Activated T-helper 17 cell treated with anti-CD3 and anti-CD28 coated beads, Interleukin-2, amount 50 U/mL, for 72 hours (primary cell): ENCODE results near the gene TRIM2. TPM values are rescaled to one million over a fixed set of nuclear protein-coding genes. Genes with fewer than 3 reads are reported as not detected.
"Not testable (repeated sequence)": the region's sequence is repeated elsewhere in the genome, so short reads cannot be mapped to it uniquely, and the experiment has no call there.

Experiments
- ATAC-seq: fragments of 150-1000 bp; cut with Tn5 transposase; replicated peaks from 2 replicates; pipeline ENCODE4 v1.10.0; 2021; ENCODE audit warnings: mild to moderate bottlenecking, moderate library complexity
- H3K27ac Mint-ChIP-seq: one replicate; pipeline ENCODE4 v1.8.0; 2022; ENCODE audit warnings: mixed read lengths
- H3K27me3 Mint-ChIP-seq: one replicate; pipeline ENCODE4 v1.8.0; 2022; ENCODE audit warnings: mixed read lengths
- H3K36me3 Mint-ChIP-seq: one replicate; pipeline ENCODE4 v1.8.0; 2022; ENCODE audit warnings: low read depth, mild to moderate bottlenecking, mixed read lengths
- H3K4me1 Mint-ChIP-seq: one replicate; pipeline ENCODE4 v1.8.0; 2022; ENCODE audit warnings: mixed read lengths
- H3K4me3 Mint-ChIP-seq: one replicate; pipeline ENCODE4 v1.8.0; 2022; ENCODE audit warnings: mild to moderate bottlenecking, mixed read lengths
- H3K9me3 Mint-ChIP-seq: one replicate; pipeline ENCODE4 v1.8.0; 2022; ENCODE audit warnings: mixed read lengths
- total RNA-seq, 2 donors: library from RNA; stranded (reverse); gene quantifications; one replicate each; pipeline ENCODE4 v1.2.3, GENCODE V29; 2022

TRIM2 gene
- total RNA-seq, 2 donors from 2014 or later: 1.0 to 1.6 TPM

DNA sequence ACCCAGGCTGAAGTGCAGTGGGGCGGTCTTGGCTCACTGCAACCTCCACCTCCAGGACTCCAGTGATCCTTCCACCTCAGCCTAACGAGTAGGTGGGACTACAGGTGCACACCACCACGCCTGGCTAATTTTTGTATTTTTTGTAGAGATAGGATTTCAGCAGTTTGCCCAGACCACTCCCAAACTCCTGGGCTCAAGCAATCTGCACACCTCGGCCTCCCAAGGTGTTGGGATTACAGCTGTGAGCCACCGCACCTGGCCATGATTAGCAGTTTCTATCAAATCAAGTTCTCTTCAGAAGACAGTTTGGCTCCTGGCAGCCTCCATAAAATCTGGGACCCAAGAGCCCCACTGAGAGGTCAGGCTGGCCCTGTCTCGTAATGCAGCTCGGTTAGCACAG is 26.4 kb upstream of the TRIM2 start:
- no peaks in the 10 kb centered on the region for H3K27me3 Mint-ChIP-seq
- H3K4me1 Mint-ChIP-seq: no peaks in the 10 kb centered on the region
- no peaks in the 10 kb centered on the region for H3K36me3 Mint-ChIP-seq
- no peaks in the 10 kb centered on the region for H3K9me3 Mint-ChIP-seq
- ATAC-seq: no peak
- peak overlapping the region; percentile 33 for H3K27ac Mint-ChIP-seq
- H3K4me3 Mint-ChIP-seq: no peak overlapping the region

DNA sequence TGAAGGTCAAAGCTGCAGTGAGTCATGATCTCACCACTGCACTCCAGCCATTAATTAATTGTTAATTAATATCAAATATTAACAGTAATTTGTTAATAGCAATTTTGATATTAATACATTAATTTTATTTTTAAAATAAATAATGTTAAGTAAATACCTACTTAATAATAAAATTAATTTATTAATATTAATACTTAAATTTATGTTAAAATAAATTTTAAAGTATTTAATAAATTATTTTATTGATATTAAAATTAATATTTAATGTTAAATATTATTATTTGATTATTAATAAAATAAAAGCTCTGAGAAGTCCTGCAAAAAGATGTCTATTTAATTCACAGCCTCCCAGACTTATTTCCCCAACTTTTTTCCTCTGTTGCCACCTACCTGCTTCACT is 25.1 kb upstream of the TRIM2 start:
- H3K4me1 Mint-ChIP-seq: no peaks in the 10 kb centered on the region
- no peaks in the 10 kb centered on the region for H3K9me3 Mint-ChIP-seq
- no peaks in the 10 kb centered on the region for H3K27me3 Mint-ChIP-seq
- H3K36me3 Mint-ChIP-seq: no peaks in the 10 kb centered on the region
- no peak for ATAC-seq
- H3K4me3 Mint-ChIP-seq: no peak overlapping the region
- no peak overlapping the region for H3K27ac Mint-ChIP-seq

- H3K27ac Mint-ChIP-seq: no peak overlapping the region
- H3K4me3 Mint-ChIP-seq: no peak overlapping the region
- no peak for ATAC-seq
- no peaks in the 10 kb centered on the region for H3K4me1 Mint-ChIP-seq
- no peaks in the 10 kb centered on the region for H3K27me3 Mint-ChIP-seq
- H3K36me3 Mint-ChIP-seq: no peaks in the 10 kb centered on the region
- no peaks in the 10 kb centered on the region for H3K9me3 Mint-ChIP-seq
These were observed 22.9 kb upstream of the TRIM2 start for GRCh38 chr4:153181293-153181692.

GRCh38 chr4:153181700-153182099 is 22.5 kb upstream of the TRIM2 start:
- Mint-ChIP-seq H3K4me3 (no peak overlapping the region), H3K27ac (no peak overlapping the region), H3K36me3 (no peaks in the 10 kb centered on the region), H3K27me3 (no peaks in the 10 kb centered on the region), H3K4me1 (no peaks in the 10 kb centered on the region), H3K9me3 (no peaks in the 10 kb centered on the region)
- ATAC-seq: no peak

DNA sequence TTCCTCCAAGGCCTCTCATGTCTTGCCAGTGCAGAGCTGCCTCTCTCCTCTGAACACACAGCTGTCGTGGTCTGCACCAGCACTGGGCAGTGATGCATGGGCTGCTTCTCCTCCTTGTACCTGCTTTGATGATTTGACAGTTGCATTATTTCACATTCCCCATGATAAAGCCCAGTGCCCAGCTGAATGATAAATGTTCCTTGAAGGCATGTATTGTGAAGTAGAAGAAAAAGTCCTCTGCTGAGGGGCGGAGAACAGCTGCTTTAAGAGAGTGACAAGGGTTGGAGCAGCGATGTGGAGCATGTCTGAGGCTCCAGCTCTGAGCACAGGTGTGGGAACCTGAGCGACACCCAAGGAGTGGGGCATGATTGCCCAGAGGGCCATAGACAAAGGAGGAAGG is 21.1 kb upstream of the TRIM2 start:
- Mint-ChIP-seq H3K9me3 (no peaks in the 10 kb centered on the region), H3K27ac (no peak overlapping the region)
- ATAC-seq: no peak

GRCh38 chr4:153185331-153185852 is 18.9 kb upstream of the TRIM2 start:
- no peak overlapping the region for H3K27ac Mint-ChIP-seq
- H3K4me1 Mint-ChIP-seq: no peaks in the 10 kb centered on the region
- no peaks in the 10 kb centered on the region for H3K36me3 Mint-ChIP-seq
- H3K4me3 Mint-ChIP-seq: no peak overlapping the region
- no peaks in the 10 kb centered on the region for H3K9me3 Mint-ChIP-seq
- no peaks in the 10 kb centered on the region for H3K27me3 Mint-ChIP-seq
- ATAC-seq: no peak

More for the DNA sequence above, 21.1 kb upstream of the TRIM2 start:
- no peaks in the 10 kb centered on the region for H3K4me1 Mint-ChIP-seq
- H3K27me3 Mint-ChIP-seq: no peaks in the 10 kb centered on the region
- H3K4me3 Mint-ChIP-seq: no peak overlapping the region
- H3K36me3 Mint-ChIP-seq: no peaks in the 10 kb centered on the region

DNA sequence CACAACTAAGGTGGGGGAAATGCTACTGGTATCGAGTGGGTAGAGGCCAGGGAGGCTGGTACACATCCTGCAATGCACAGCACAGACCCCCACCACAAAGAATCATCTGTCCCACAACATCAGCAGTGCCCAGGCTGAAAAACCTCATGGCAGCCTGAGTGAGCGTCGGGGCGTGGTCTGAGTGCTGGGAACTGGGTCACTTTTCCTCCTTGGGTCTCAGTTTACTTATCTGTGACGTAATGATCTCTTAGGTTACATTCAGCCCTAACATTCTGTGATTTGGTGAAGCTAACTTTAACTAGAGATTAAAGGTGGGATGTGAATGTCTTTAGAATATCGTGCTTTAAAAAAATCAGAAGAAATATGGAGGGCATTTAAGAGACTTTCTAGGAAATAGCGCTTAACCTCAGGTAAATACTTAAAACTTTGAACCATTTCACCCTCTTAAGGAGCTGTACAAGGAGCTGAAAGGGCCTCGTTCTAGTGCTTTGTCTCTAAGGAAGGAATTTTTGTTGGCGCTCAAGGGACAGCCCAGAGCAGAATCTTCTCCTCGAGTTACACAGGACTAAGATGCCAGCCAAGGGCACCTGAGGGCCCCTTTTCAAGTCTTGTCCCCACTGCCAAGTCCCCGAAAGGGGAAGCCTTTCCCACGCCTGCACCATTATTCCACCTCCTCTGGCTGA is 18.1 kb upstream of the TRIM2 start:
- no peaks in the 10 kb centered on the region for H3K9me3 Mint-ChIP-seq
- H3K27me3 Mint-ChIP-seq: no peaks in the 10 kb centered on the region
- H3K27ac Mint-ChIP-seq: no peak overlapping the region

GRCh38 chr4:153189016-153189801 is 15.0 kb upstream of the TRIM2 start:
- no peak for ATAC-seq
- no peaks in the 10 kb centered on the region for H3K4me1 Mint-ChIP-seq
- no peaks in the 10 kb centered on the region for H3K27me3 Mint-ChIP-seq
- no peak overlapping the region for H3K27ac Mint-ChIP-seq
- no peak overlapping the region for H3K4me3 Mint-ChIP-seq
- H3K36me3 Mint-ChIP-seq: no peaks in the 10 kb centered on the region
- no peaks in the 10 kb centered on the region for H3K9me3 Mint-ChIP-seq

More for the DNA sequence above, 18.1 kb upstream of the TRIM2 start:
- H3K4me1 Mint-ChIP-seq: no peaks in the 10 kb centered on the region
- ATAC-seq: no peak
- H3K4me3 Mint-ChIP-seq: no peak overlapping the region
- H3K36me3 Mint-ChIP-seq: no peaks in the 10 kb centered on the region

DNA sequence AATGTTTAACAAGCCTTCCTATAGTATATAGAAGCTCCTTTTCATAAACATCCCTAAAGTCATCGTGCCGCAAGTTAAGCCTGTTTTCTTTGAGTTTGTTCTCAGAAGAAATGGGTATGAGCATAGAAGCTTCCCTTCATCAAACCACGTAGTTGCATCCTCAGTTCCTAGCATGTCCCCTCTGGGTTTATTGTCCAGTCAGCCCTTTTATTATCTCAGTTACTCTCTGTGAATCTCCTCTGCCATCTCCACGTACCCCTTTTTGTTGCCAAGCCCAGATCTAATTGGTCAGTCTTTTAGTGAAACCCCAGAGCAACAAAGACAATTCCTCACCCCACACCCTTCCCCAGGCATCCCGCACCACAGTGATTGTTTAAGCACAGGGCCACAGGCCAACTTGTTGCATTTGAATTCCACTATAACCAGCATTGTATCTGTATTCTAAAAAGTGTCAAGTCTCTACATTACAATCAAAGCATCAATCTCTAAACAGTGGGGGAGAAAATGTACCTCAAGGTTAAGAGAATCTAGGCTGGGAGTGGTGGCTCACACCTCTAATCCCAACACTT is 12.4 kb upstream of the TRIM2 start:
- H3K4me1 Mint-ChIP-seq: peaks cover 4% of the 10 kb centered on the region
- no peaks in the 10 kb centered on the region for H3K9me3 Mint-ChIP-seq
- no peaks in the 10 kb centered on the region for H3K27me3 Mint-ChIP-seq
- no peaks in the 10 kb centered on the region for H3K36me3 Mint-ChIP-seq
- H3K27ac Mint-ChIP-seq: no peak overlapping the region
- H3K4me3 Mint-ChIP-seq: no peak overlapping the region
- no peak for ATAC-seq

GRCh38 chr4:153197301-153197700 is 6.9 kb upstream of the TRIM2 start:
- H3K36me3 Mint-ChIP-seq: no peaks in the 10 kb centered on the region

DNA sequence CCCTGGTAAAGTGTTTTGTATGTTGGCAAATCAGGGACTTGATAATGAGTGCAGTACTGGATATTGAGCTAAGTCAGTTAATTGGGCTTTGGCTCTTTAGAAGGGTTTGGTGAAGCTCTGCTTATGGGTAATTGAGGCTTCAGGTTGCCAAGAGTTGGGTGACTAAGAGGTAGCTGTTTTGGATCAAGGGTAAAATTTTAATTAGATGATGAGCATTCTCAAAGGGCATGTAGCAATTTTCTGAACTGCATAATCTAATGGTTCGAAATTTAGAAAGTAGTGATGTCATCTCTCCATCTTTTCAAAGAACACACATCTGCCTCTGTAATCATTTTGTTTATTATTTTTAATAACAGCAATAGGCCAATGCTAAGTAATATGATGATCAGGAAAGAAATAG is 5.5 kb upstream of the TRIM2 start:
- ATAC-seq: no peak
- H3K36me3 Mint-ChIP-seq: no peaks in the 10 kb centered on the region
- H3K27ac Mint-ChIP-seq: no peak overlapping the region
- no peak overlapping the region for H3K4me3 Mint-ChIP-seq
- no peaks in the 10 kb centered on the region for H3K9me3 Mint-ChIP-seq
- H3K27me3 Mint-ChIP-seq: no peaks in the 10 kb centered on the region
- peaks cover 4% of the 10 kb centered on the region for H3K4me1 Mint-ChIP-seq

More at GRCh38 chr4:153197301-153197700, 6.9 kb upstream of the TRIM2 start:
- Mint-ChIP-seq H3K9me3 (no peaks in the 10 kb centered on the region), H3K4me1 (peaks cover 4% of the 10 kb centered on the region), H3K4me3 (no peak overlapping the region), H3K27ac (no peak overlapping the region), H3K27me3 (no peaks in the 10 kb centered on the region)
- ATAC-seq: no peak

- not testable (repeated sequence) for H3K36me3 Mint-ChIP-seq, H3K9me3 Mint-ChIP-seq, ATAC-seq, H3K27me3 Mint-ChIP-seq, H3K4me3 Mint-ChIP-seq, H3K27ac Mint-ChIP-seq, H3K4me1 Mint-ChIP-seq
These were observed 497 bp upstream of the TRIM2 start for GRCh38 chr4:153203746-153204145.

DNA sequence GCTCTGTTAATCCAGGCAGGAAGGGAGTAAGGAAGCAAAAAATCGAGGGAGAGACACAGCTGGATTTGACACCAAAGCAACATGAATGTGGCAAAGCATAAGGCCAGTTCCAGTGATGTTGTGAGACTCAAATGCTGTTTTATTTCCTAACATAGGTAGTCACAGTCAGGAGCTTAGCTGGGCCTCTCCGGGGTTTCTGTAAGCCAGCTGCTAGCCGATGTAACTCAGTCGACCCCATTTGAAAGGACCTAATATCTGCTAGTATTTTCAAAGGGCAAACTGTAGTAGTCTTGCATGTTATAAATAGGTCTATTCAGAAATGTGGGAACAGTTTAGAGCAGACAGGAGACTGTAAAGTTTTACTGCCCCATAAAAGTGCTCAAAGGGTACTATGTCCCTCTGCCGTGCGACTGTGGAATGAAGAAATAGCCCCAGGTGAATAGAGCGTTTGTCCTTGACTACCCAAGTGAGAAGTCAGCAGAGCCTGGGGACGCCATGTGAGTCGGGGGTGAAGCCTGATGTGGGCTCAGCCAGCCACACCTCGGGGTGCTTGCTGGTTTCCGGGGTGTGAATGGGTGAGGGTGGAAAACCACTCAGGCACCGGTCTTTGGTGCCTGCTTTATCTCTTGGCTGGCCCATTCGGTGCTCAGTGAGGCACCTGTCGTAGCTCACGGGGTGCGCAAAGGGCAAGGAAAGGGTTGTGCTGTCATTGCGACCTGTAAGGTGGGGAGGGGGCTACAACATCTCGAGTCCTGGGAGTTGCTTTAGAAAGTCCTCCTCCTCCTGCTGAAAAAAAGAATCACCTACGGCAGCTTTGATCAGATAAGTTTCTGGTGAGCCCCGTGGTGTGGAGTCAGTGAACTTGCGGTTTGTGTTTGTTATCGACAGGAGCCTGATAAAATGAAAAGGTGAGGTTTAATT is 745 bp downstream of the TRIM2 start:
- H3K4me1 Mint-ChIP-seq: peaks cover 8% of the 10 kb centered on the region
- peak overlapping the region; percentile 75 for H3K27ac Mint-ChIP-seq
- H3K36me3 Mint-ChIP-seq: no peaks in the 10 kb centered on the region
- peak; percentile 54 for ATAC-seq
- no peaks in the 10 kb centered on the region for H3K27me3 Mint-ChIP-seq
- H3K9me3 Mint-ChIP-seq: no peaks in the 10 kb centered on the region
- H3K4me3 Mint-ChIP-seq: peak overlapping the region; percentile 69

DNA sequence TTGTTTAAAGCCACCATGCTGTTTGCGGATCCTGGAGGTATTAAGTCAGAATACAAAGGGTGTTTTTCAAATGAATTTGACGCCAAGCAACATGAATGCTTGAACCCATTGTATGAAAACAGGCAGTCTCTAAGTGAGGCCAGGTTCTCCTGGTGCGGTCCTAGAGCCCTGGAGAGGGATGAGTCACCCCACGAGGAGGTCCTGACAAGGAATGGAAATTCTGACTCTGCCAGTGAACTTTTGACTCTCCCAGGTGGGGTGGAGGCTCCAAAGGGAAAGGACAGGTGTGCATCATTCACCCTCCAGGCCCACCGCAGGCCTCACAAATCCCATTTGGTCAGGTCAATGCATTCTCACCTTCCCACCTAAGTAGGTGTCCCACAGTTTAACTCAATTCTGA is 1.5 kb downstream of the TRIM2 start:
- Mint-ChIP-seq H3K9me3 (no peaks in the 10 kb centered on the region), H3K36me3 (no peaks in the 10 kb centered on the region), H3K27me3 (no peaks in the 10 kb centered on the region), H3K27ac (peak overlapping the region; percentile 75), H3K4me1 (peaks cover 8% of the 10 kb centered on the region), H3K4me3 (peak overlapping the region; percentile 69)
- ATAC-seq: peak; percentile 75
